ENCODE results near the gene TNRC18.

DNA sequence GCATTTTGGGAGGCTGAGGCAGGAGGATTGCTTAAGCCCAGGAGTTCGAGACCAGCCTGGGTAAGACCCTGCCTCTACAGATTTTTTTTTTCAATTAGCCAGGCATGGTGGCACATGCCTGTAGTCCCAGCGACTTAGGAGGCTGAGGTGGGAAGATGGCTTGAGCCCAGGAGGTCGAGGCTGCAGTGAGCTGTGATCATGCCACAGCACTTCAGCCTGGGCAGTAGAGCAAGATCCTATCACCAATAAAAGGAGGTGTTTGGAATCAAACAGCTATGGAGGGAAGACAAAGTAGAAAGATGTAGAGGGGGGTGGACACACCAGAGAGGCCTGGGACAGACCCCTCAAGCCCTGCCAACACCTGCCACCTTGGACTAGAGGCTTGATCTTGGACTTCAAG is 9.1 kb upstream of the TNRC18 start:
- no peak for TF ChIP-seq CTCF (IDR thresholded peaks at IDR 0.05; ENCODE audit: extremely low read depth in 1 of 2, insufficient read depth in 1 of 2, low read depth in 1 of 2, low read length in 2 of 2)
- no peak for TF ChIP-seq POLR2A (IDR thresholded peaks at IDR 0.05; ENCODE audit: low read depth, low read length)
- no peak for TF ChIP-seq POLR2AphosphoS5 (IDR thresholded peaks at IDR 0.05; ENCODE audit: insufficient read depth, low read depth, low read length)
- no peak for TF ChIP-seq JUN (IDR thresholded peaks at IDR 0.05; ENCODE audit: borderline replicate concordance, insufficient read depth, insufficient read length, low read depth)
- TF ChIP-seq MYC (IDR thresholded peaks at IDR 0.05; ENCODE audit: low read depth, low read length), result no peak
- TF ChIP-seq MAX (IDR thresholded peaks at IDR 0.05; ENCODE audit: insufficient read depth, insufficient read length), result no peak
- no peak for TF ChIP-seq EZH2 (IDR thresholded peaks at IDR 0.05; ENCODE audit: borderline replicate concordance, low read depth, low read length, severe bottlenecking)
- TF ChIP-seq FOS (IDR thresholded peaks at IDR 0.05; ENCODE audit: borderline replicate concordance, insufficient read depth, low read length), result no peak
